A673 (cell line): ENCODE results near the gene GPR150.

Experiments used
- EZH2 ChIP-seq: fragments of 200-600 bp; sonication (generic); IDR thresholded peaks from 2 replicates; pipeline ENCODE4 v1.6.1; 2017; ENCODE audit warnings: borderline replicate concordance, low read depth, mild to moderate bottlenecking, mixed read lengths, antibody characterized with exemption, low read length; ENCODE audit not compliant: poor library complexity, severe bottlenecking
- TF ChIP-seq, protein P1 (sequence below): fragments of 300-800, 200-600 bp; sonication (generic); conservative IDR thresholded peaks from 2 replicates; pipeline ENCODE4 v1.5.1; 2017; ENCODE audit warnings: low read depth, mild to moderate bottlenecking, antibody characterized with exemption, low read length, moderate library complexity, mixed read lengths

DNA sequence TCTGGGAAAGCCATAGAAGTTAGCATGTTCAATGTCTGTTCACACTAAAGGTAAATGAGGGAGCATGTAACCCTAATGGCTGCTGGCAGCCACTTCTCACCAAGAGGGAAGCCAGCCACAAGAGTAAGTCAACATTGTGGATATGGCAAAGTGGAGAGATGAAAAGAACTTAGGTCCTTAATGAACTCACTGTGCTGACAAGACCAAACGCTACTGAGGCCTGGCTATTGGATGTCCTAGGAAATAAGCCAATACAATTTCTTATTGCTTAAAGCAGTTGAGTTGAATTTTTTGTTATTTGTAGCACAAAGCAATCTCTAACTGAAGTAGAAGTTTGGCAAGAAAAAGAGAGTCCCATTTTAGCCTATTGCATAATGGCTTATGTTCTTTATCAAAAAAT is 6.8 kb downstream of the GPR150 start:
- TF ChIP-seq EZH2: no peak
- TF ChIP-seq, protein P1, sequence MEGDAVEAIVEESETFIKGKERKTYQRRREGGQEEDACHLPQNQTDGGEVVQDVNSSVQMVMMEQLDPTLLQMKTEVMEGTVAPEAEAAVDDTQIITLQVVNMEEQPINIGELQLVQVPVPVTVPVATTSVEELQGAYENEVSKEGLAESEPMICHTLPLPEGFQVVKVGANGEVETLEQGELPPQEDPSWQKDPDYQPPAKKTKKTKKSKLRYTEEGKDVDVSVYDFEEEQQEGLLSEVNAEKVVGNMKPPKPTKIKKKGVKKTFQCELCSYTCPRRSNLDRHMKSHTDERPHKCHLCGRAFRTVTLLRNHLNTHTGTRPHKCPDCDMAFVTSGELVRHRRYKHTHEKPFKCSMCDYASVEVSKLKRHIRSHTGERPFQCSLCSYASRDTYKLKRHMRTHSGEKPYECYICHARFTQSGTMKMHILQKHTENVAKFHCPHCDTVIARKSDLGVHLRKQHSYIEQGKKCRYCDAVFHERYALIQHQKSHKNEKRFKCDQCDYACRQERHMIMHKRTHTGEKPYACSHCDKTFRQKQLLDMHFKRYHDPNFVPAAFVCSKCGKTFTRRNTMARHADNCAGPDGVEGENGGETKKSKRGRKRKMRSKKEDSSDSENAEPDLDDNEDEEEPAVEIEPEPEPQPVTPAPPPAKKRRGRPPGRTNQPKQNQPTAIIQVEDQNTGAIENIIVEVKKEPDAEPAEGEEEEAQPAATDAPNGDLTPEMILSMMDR: no peak
